ENCODE data around the gene TIMM10. TPM values are rescaled to one million over a fixed set of nuclear protein-coding genes. Genes with fewer than 3 reads are reported as not detected.

The TIMM10 gene
- total and polyA plus RNA-seq, 4 donors = 19.8 to 77.4 (median 30.3) TPM

DNA sequence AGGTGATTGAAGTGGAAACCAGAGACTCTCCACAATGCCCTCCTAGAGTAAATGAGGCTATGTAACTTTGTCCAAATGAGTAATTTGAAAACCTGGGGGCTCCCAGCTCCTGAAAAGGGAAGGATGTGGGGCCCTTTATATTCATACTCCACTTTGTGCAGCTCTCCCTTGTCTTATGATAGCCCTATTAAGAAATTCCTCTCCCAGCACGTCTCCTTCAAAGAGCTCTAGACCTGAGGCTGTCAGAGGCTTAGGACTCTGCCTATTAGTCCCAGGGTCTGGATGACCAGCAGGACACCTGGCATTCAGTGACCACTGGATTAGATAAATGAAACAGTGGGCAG lies 17.1 kb downstream of the TIMM10 start:
- DNase-seq (ENCODE audit: low spot score) = no peak
- H3K36me3 ChIP-seq (ENCODE audit: control insufficient read depth in 4 of 4, insufficient read depth in 3 of 4, low read depth in 1 of 4, low read length in 3 of 4) = peaks cover 0 to 8% (median 4%) of the 10 kb centered on the region in 4 donors
- no peaks in the 10 kb centered on the region for H3K9me3 ChIP-seq (ENCODE audit: control insufficient read depth in 4 of 4, low read length in 3 of 4)
- peaks cover 1 to 35% (median 27%) of the 10 kb centered on the region in 4 donors for H3K4me1 ChIP-seq (ENCODE audit: control insufficient read depth in 4 of 4, insufficient read depth in 4 of 4, low read length in 3 of 4)
- no peak overlapping the region for H3K27ac ChIP-seq (ENCODE audit: low read depth in 1 of 2, low read length in 2 of 2)
- no peak for TF ChIP-seq NR2F2 (IDR thresholded peaks at IDR 0.05)
- no peak for TF ChIP-seq FOXA1 (IDR thresholded peaks at IDR 0.05)
- no peak for TF ChIP-seq GABPA (IDR thresholded peaks at IDR 0.05 in 1 of 2, conservative IDR thresholded peaks at IDR 0.05 in 1 of 2)
- TF ChIP-seq, protein P1, sequence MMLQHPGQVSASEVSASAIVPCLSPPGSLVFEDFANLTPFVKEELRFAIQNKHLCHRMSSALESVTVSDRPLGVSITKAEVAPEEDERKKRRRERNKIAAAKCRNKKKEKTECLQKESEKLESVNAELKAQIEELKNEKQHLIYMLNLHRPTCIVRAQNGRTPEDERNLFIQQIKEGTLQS (IDR thresholded peaks at IDR 0.05) = no peak
- peak overlapping the region; percentile 41 to 97 (median 93) for H3K4me3 ChIP-seq (ENCODE audit: low read depth in 1 of 3, low read length in 3 of 3)
- 38% methylated on average over 1 of the region's 1 CpG for WGBS
- no peak overlapping the region for H3K9ac ChIP-seq (ENCODE audit: low read depth in 1 of 2, low read length in 2 of 2)
- no peaks in the 10 kb centered on the region for H3K27me3 ChIP-seq (ENCODE audit: control insufficient read depth in 4 of 4, insufficient read depth in 4 of 4, low read length in 3 of 4)

DNA sequence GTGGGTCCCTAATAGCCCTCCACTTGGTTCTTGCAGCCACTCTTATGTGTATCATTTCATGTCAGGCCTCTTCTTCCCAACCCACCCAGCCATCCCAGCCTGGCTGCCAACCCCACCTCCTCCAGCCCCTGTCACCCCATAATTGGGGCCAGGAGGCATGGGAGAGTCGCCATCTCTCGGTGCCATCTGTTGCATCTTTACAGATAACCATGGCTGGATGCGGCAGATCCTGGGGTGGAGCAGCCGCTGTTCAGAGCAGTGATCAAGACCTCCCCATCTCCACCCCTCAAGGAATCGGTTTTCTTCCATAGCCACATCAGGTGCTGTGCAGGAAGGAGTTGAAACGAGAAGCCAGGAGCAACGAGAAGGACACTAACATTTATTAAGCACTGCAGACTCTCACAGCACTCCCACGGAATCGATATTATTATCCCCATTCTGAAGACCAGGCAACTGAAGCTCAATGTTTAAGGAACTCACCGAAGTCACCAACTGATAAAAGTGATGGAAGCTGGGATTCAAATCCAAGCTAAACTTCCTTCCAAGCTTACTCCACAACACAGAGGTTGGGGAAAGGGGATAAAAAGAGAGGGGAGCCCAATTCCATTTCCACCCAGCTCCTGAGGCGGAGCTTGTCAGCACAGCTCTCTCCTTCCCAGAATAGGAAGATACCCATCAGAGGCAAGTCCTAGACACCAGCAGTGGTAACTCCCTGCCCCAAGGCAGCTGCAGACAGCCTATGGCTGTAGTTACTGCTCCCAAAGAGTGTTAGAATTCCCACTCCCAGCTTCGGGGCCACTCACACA lies 17.7 kb downstream of the TIMM10 start:
- H3K36me3 ChIP-seq (ENCODE audit: control insufficient read depth in 4 of 4, insufficient read depth in 3 of 4, low read depth in 1 of 4, low read length in 3 of 4) = peaks cover 0 to 8% (median 4%) of the 10 kb centered on the region in 4 donors
- WGBS = 86% methylated on average over 12 of the region's 12 CpGs
- no peaks in the 10 kb centered on the region for H3K9me3 ChIP-seq (ENCODE audit: control insufficient read depth in 4 of 4, low read length in 3 of 4)
- H3K4me3 ChIP-seq (ENCODE audit: low read depth in 1 of 3, low read length in 3 of 3) = peak overlapping the region in 2 of 3 donors; percentile 93 to 97
- H3K27me3 ChIP-seq (ENCODE audit: control insufficient read depth in 4 of 4, insufficient read depth in 4 of 4, low read length in 3 of 4) = no peaks in the 10 kb centered on the region
- TF ChIP-seq, protein P2, sequence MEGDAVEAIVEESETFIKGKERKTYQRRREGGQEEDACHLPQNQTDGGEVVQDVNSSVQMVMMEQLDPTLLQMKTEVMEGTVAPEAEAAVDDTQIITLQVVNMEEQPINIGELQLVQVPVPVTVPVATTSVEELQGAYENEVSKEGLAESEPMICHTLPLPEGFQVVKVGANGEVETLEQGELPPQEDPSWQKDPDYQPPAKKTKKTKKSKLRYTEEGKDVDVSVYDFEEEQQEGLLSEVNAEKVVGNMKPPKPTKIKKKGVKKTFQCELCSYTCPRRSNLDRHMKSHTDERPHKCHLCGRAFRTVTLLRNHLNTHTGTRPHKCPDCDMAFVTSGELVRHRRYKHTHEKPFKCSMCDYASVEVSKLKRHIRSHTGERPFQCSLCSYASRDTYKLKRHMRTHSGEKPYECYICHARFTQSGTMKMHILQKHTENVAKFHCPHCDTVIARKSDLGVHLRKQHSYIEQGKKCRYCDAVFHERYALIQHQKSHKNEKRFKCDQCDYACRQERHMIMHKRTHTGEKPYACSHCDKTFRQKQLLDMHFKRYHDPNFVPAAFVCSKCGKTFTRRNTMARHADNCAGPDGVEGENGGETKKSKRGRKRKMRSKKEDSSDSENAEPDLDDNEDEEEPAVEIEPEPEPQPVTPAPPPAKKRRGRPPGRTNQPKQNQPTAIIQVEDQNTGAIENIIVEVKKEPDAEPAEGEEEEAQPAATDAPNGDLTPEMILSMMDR (IDR thresholded peaks at IDR 0.05; ENCODE audit: low read depth, low read length, missing input control) = no peak
- no peak for TF ChIP-seq TAF1 (conservative IDR thresholded peaks at IDR 0.05)
- H3K9ac ChIP-seq (ENCODE audit: low read depth in 1 of 2, low read length in 2 of 2) = peak overlapping the region in 1 of 2 donors; percentile 37
- H3K27ac ChIP-seq (ENCODE audit: low read depth in 1 of 2, low read length in 2 of 2) = no peak overlapping the region
- H3K4me1 ChIP-seq (ENCODE audit: control insufficient read depth in 4 of 4, insufficient read depth in 4 of 4, low read length in 3 of 4) = peaks cover 1 to 38% (median 28%) of the 10 kb centered on the region in 4 donors
- DNase-seq (ENCODE audit: low spot score) = peak; percentile 80

DNA sequence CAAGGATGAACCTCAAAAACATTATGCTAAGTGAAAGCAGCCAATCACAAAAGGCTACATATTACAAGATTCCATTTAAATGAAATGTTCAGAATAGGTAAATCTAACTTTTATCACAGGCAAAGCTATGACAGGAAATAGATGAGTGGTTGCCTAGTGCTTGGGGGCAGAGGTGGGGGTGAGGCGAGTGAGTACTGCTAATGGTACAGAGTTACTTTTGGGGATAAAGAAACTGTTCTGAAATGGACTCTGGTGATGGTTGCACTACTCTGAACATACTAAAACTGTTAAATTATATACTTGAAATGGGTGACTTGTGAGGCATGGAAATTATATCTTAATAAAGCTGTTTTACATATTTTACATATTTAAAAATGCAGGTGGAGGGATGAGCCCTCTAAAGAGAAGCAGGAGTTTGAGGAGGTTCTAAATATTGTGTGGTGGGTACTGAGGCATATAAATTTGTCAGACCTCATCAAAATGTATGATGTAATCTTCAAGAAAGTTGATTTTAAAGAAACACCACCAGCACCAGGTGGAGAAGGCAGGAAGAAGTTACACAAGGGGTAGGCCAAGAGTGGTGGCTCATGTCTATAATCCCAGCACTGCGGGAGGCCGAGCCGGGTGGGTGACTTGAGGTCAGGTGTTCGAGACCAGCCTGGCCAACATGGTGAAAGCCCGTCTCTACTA lies 18.7 kb downstream of the TIMM10 start:
- no peak overlapping the region for H3K27ac ChIP-seq (ENCODE audit: low read depth in 1 of 2, low read length in 2 of 2)
- no peak overlapping the region for H3K9ac ChIP-seq (ENCODE audit: low read depth in 1 of 2, low read length in 2 of 2)
- TF ChIP-seq, protein P2 (IDR thresholded peaks at IDR 0.05; ENCODE audit: low read depth, low read length, missing input control) = no peak
- TF ChIP-seq HNF4G (IDR thresholded peaks at IDR 0.05) (no peak), RXRA (IDR thresholded peaks at IDR 0.05) (no peak), JUND (IDR thresholded peaks at IDR 0.05) (no peak), SP1 (IDR thresholded peaks at IDR 0.05) (no peak)
- TF ChIP-seq, protein P3, sequence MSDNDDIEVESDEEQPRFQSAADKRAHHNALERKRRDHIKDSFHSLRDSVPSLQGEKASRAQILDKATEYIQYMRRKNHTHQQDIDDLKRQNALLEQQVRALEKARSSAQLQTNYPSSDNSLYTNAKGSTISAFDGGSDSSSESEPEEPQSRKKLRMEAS (IDR thresholded peaks at IDR 0.05) = no peak
- TF ChIP-seq, protein P4, sequence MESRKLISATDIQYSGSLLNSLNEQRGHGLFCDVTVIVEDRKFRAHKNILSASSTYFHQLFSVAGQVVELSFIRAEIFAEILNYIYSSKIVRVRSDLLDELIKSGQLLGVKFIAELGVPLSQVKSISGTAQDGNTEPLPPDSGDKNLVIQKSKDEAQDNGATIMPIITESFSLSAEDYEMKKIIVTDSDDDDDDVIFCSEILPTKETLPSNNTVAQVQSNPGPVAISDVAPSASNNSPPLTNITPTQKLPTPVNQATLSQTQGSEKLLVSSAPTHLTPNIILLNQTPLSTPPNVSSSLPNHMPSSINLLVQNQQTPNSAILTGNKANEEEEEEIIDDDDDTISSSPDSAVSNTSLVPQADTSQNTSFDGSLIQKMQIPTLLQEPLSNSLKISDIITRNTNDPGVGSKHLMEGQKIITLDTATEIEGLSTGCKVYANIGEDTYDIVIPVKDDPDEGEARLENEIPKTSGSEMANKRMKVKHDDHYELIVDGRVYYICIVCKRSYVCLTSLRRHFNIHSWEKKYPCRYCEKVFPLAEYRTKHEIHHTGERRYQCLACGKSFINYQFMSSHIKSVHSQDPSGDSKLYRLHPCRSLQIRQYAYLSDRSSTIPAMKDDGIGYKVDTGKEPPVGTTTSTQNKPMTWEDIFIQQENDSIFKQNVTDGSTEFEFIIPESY (IDR thresholded peaks at IDR 0.05) = no peak
- H3K36me3 ChIP-seq (ENCODE audit: control insufficient read depth in 4 of 4, insufficient read depth in 3 of 4, low read depth in 1 of 4, low read length in 3 of 4) = peaks cover 0 to 10% (median 4%) of the 10 kb centered on the region in 4 donors
- H3K4me1 ChIP-seq (ENCODE audit: control insufficient read depth in 4 of 4, insufficient read depth in 4 of 4, low read length in 3 of 4) = peaks cover 2 to 38% (median 28%) of the 10 kb centered on the region in 4 donors
- H3K4me3 ChIP-seq (ENCODE audit: low read depth in 1 of 3, low read length in 3 of 3) = no peak overlapping the region
- no peaks in the 10 kb centered on the region for H3K27me3 ChIP-seq (ENCODE audit: control insufficient read depth in 4 of 4, insufficient read depth in 4 of 4, low read length in 3 of 4)
- no peak for DNase-seq (ENCODE audit: low spot score)
- 94% methylated on average over 6 of the region's 6 CpGs for WGBS
- no peaks in the 10 kb centered on the region for H3K9me3 ChIP-seq (ENCODE audit: control insufficient read depth in 4 of 4, low read length in 3 of 4)
